SK-N-SH (cell line): ENCODE results near the gene PROSER2. TPM values are rescaled to one million over a fixed set of nuclear protein-coding genes. Genes with fewer than 3 reads are reported as not detected.

ENCODE experiments used
- CTCF ChIA-PET: fragments of 300-600, 350-600 bp; formaldehyde crosslinking; extraction: SDS; loops from one replicate; lab custom pipeline; 2021; lab: Yijun Ruan, JAX
- POLR2A ChIA-PET: fragments of 350-600 bp; sonication (Branson Sonifier 250); formaldehyde crosslinking; extraction: SDS; loops from one replicate; lab custom pipeline; 2020; ENCODE audit warnings: antibody characterized with exemption, inconsistent platforms; lab: Yijun Ruan, JAX
- DNase-seq: peaks from one replicate; pipeline ENCODE4 v3.0.0; 2012
- H2AFZ ChIP-seq: fragments of 200-600 bp; sonication (generic); 2 replicates; pipeline ENCODE4 v1.8.1; 2016; ENCODE audit warnings: antibody characterized with exemption, mild to moderate bottlenecking, low read depth
- H3F3A ChIP-seq: fragments of 200-600 bp; sonication (generic); replicated peaks from 2 replicates; pipeline ENCODE3; 2016; ENCODE audit warnings: antibody characterized with exemption, mild to moderate bottlenecking; ENCODE audit not compliant: insufficient read depth
- H3K27ac ChIP-seq, 2 experiments: fragments of 200-500 bp in 1 of 2; fragments of 200-600 bp in 1 of 2; sonication (Bioruptor generic) in 1 of 2; sonication (generic), shearing (Covaris generic) in 1 of 2; 2 replicates each; pipeline versions ENCODE4 v1.5.1 to v1.6.1; 2014 to 2016; ENCODE audit warnings: low read depth in 2 of 2, inconsistent platforms in 1 of 2, low read length in 1 of 2, mild to moderate bottlenecking in 1 of 2, mixed read lengths in 1 of 2
- H3K27me3 ChIP-seq: fragments of 200-600 bp; sonication (generic), shearing (Covaris generic); 2 replicates; pipeline ENCODE4 v1.6.1; 2016; ENCODE audit warnings: mixed run types; ENCODE audit not compliant: insufficient read depth
- H3K36me3 ChIP-seq, 2 experiments: fragments of 200-500 bp in 1 of 2; fragments of 200-600 bp in 1 of 2; sonication (Bioruptor generic) in 1 of 2; sonication (generic) in 1 of 2; replicated peaks in 1 of 2; 2 replicates each; pipeline versions ENCODE3 to v1.5.1; 2014 to 2016; ENCODE audit warnings: low read length in 1 of 2, mild to moderate bottlenecking in 1 of 2; ENCODE audit not compliant: insufficient read depth in 2 of 2, control insufficient read depth in 1 of 2
- H3K4me1 ChIP-seq, 2 experiments: fragments of 200-500 bp in 1 of 2; fragments of 200-600 bp in 1 of 2; sonication (Bioruptor generic) in 1 of 2; sonication (generic), shearing (Covaris generic) in 1 of 2; 2 replicates each; pipeline versions ENCODE4 v1.5.1 to v1.6.1; 2014 to 2016; ENCODE audit warnings: low read depth in 1 of 2, low read length in 1 of 2, mixed run types in 1 of 2; ENCODE audit not compliant: insufficient read depth in 2 of 2, control insufficient read depth in 1 of 2
- H3K4me2 ChIP-seq: fragments of 200-600 bp; sonication (generic), shearing (Covaris generic); 2 replicates; pipeline ENCODE4 v1.6.1; 2017; ENCODE audit warnings: mixed run types
- H3K4me3 ChIP-seq, 2 experiments: fragments of 200-500 bp in 1 of 2; fragments of 200-600 bp in 1 of 2; sonication (Bioruptor generic) in 1 of 2; sonication (generic), shearing (Covaris generic) in 1 of 2; 2 replicates each; pipeline versions ENCODE4 v1.5.1 to v1.8.1; 2014 to 2016; ENCODE audit warnings: low read depth in 2 of 2, inconsistent platforms in 1 of 2, low read length in 1 of 2, mild to moderate bottlenecking in 1 of 2, mixed read lengths in 1 of 2, moderate library complexity in 1 of 2
- H3K79me2 ChIP-seq: fragments of 200-600 bp; sonication (generic); 2 replicates; pipeline ENCODE4 v1.8.1; 2017; ENCODE audit warnings: mild to moderate bottlenecking; ENCODE audit not compliant: insufficient read depth
- H3K9ac ChIP-seq: fragments of 200-600 bp; sonication (generic); 2 replicates; pipeline ENCODE4 v1.6.1; 2017; ENCODE audit warnings: mixed run types
- H3K9me2 ChIP-seq: fragments of 200-600 bp; sonication (generic); 2 replicates; pipeline ENCODE4 v1.6.1; 2017; ENCODE audit warnings: mixed run types
- H3K9me3 ChIP-seq: fragments of 200-600 bp; sonication (generic); 2 replicates; pipeline ENCODE4 v1.6.1; 2017; ENCODE audit warnings: mixed run types, mild to moderate bottlenecking, moderate library complexity
- H4K20me1 ChIP-seq: fragments of 200-600 bp; sonication (generic); 2 replicates; pipeline ENCODE4 v1.6.1; 2017; ENCODE audit warnings: mild to moderate bottlenecking, mixed run types; ENCODE audit not compliant: insufficient read depth
- CHD2 ChIP-seq: fragments of 150-350 bp; IDR thresholded peaks from 2 replicates; pipeline ENCODE4 v1.6.1; 2018; ENCODE audit warnings: low read length; ENCODE audit not compliant: partially characterized antibody
- CTCF ChIP-seq: fragments of 200-600 bp; sonication (generic); IDR thresholded peaks from 2 replicates; pipeline ENCODE4 v1.6.1; 2017; ENCODE audit warnings: antibody characterized with exemption, mild to moderate bottlenecking, moderate library complexity
- EP300 ChIP-seq, 2 experiments: IDR thresholded peaks; 2 replicates each; pipeline versions ENCODE4 v1.4.0 to v1.6.1; 2012; ENCODE audit warnings: borderline replicate concordance in 1 of 2, low read depth in 1 of 2, low read length in 1 of 2
- EZH2phosphoT487 ChIP-seq: fragments of 200-600 bp; sonication (generic); IDR thresholded peaks from 2 replicates; pipeline ENCODE4 v1.6.1; 2017; ENCODE audit warnings: low read depth, mixed run types, mild to moderate bottlenecking, antibody characterized with exemption, moderate library complexity, borderline replicate concordance
- FOXM1 ChIP-seq: IDR thresholded peaks from 2 replicates; pipeline ENCODE4 v1.4.0; 2012; ENCODE audit warnings: low read depth, mild to moderate bottlenecking
- NFIC ChIP-seq: IDR thresholded peaks from 2 replicates; pipeline ENCODE4 v1.4.0; 2012; ENCODE audit warnings: borderline replicate concordance
- NRF1 ChIP-seq: IDR thresholded peaks from 2 replicates; pipeline ENCODE4 v1.6.1; 2012; ENCODE audit warnings: low read depth, mild to moderate bottlenecking, low read length
- POLR2AphosphoS5 ChIP-seq: IDR thresholded peaks from 2 replicates; pipeline ENCODE4 v1.6.1; 2012; ENCODE audit warnings: low read depth, low read length
- REST ChIP-seq: IDR thresholded peaks from 2 replicates; pipeline ENCODE4 v1.6.1; 2012; ENCODE audit warnings: mild to moderate bottlenecking, low read depth, low read length, moderate library complexity
- RXRA ChIP-seq: IDR thresholded peaks from 2 replicates; pipeline ENCODE4 v1.4.0; 2012; ENCODE audit warnings: low read depth, mild to moderate bottlenecking, borderline replicate concordance
- TCF12 ChIP-seq: IDR thresholded peaks from 2 replicates; pipeline ENCODE4 v1.4.0; 2012
- TEAD4 ChIP-seq: IDR thresholded peaks from 2 replicates; pipeline ENCODE4 v1.4.0; 2012; ENCODE audit warnings: mild to moderate bottlenecking, borderline replicate concordance; ENCODE audit not compliant: insufficient read depth
- USF1 ChIP-seq: IDR thresholded peaks from 2 replicates; pipeline ENCODE4 v1.4.0; 2012; ENCODE audit warnings: low read depth, borderline replicate concordance
- WGBS: methylation state at CpG from one replicate; pipeline ENCODE4 v1.1.6; 2017; ENCODE audit warnings: low lambda C conversion rate; 5-methylcytosine and 5-hydroxymethylcytosine counted together
- polyA plus RNA-seq, 3 experiments: library from polyadenylated mRNA; depleted of rRNA; stranded (reverse); fragments of >200 nt; gene quantifications; 2 replicates each; pipeline ENCODE4 v1.2.3, GENCODE V29; 2012

PROSER2 gene
- polyA plus RNA-seq, 1 of the 3 experiments (the other 2 are of a cell fraction) = 0.95 TPM

- Histone ChIP-seq H3K4me1 (no peaks in the 10 kb centered on the region), H3K27ac (no peak overlapping the region), H3K79me2 (no peaks in the 10 kb centered on the region), H3K4me2 (no peak overlapping the region), H3K9ac (no peak overlapping the region), H2AFZ (no peak overlapping the region), H3K4me3 (no peak overlapping the region), H3K9me2 (no peaks in the 10 kb centered on the region), H3K9me3 (no peaks in the 10 kb centered on the region), H3K27me3 (no peaks in the 10 kb centered on the region), H3F3A (no peaks in the 10 kb centered on the region), H4K20me1 (no peaks in the 10 kb centered on the region), H3K36me3 (no peaks in the 10 kb centered on the region)
- no peak for DNase-seq
- ChIA-PET POLR2A (no interaction called here), CTCF (no interaction called here)
- WGBS = 85% methylated on average over 8 of the region's 8 CpGs
- TF ChIP-seq CHD2 (no peak), POLR2AphosphoS5 (no peak), TCF12 (no peak), FOXM1 (no peak), REST (no peak), NRF1 (no peak), TEAD4 (no peak), CTCF (no peak), EP300 (IDR thresholded peaks at IDR 0.05; ENCODE audit: borderline replicate concordance in 1 of 2, low read depth in 1 of 2, low read length in 1 of 2) (no peak), RXRA (no peak), EZH2phosphoT487 (no peak), USF1 (no peak), NFIC (no peak)
Measured at GRCh38 chr10:11906714-11907113, 83.6 kb downstream of the PROSER2 start.
